ENCODE measurements around the gene EYA4.
A peak's percentile ranks its signal among the peaks of the same experiment; 100 is the strongest.
"Not testable (repeated sequence)": the region's sequence is repeated elsewhere in the genome, so short reads cannot be mapped to it uniquely, and the experiment has no call there.

Gene EYA4

GRCh38 chr6:133551847-133552341 lies 310.7 kb downstream of the EYA4 start:
- H3K4me3 ChIP-seq (ENCODE audit: low read depth, low read length): no peak overlapping the region
- TF ChIP-seq, protein P1, sequence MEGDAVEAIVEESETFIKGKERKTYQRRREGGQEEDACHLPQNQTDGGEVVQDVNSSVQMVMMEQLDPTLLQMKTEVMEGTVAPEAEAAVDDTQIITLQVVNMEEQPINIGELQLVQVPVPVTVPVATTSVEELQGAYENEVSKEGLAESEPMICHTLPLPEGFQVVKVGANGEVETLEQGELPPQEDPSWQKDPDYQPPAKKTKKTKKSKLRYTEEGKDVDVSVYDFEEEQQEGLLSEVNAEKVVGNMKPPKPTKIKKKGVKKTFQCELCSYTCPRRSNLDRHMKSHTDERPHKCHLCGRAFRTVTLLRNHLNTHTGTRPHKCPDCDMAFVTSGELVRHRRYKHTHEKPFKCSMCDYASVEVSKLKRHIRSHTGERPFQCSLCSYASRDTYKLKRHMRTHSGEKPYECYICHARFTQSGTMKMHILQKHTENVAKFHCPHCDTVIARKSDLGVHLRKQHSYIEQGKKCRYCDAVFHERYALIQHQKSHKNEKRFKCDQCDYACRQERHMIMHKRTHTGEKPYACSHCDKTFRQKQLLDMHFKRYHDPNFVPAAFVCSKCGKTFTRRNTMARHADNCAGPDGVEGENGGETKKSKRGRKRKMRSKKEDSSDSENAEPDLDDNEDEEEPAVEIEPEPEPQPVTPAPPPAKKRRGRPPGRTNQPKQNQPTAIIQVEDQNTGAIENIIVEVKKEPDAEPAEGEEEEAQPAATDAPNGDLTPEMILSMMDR (IDR thresholded peaks at IDR 0.05; ENCODE audit: control insufficient read depth, extremely low read depth, insufficient read depth): no peak
- no peak for DNase-seq (ENCODE audit: low read depth)

DNA sequence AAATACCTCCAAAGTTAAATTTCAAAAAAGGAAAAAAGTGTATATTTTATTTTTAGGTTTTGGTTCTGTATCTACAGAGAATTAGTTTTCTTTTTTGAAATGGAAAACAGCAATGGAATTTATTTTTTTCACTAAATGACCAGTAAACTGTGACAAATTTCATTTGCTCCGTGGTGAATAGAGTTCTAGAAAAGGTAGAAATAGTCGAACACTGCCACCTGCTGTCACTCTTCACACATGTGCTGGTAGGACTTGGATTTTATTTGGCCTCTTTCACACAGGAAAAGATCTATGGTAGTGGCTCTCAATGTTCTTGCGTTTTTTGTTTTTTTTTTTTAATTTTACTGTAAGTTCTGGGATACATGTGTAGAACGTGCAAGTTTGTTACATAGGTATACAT lies 312.5 kb downstream of the EYA4 start:
- H3K4me3 ChIP-seq (ENCODE audit: low read depth, low read length): no peak overlapping the region
- DNase-seq (ENCODE audit: low read depth): peak; percentile 31
- TF ChIP-seq, protein P1 (IDR thresholded peaks at IDR 0.05; ENCODE audit: control insufficient read depth, extremely low read depth, insufficient read depth): peak; percentile 76

- H3K4me3 ChIP-seq (ENCODE audit: low read depth, low read length); DNase-seq (ENCODE audit: low read depth): not testable (repeated sequence)
Observed at GRCh38 chr6:133554121-133554520, 313.0 kb downstream of the EYA4 start.

DNA sequence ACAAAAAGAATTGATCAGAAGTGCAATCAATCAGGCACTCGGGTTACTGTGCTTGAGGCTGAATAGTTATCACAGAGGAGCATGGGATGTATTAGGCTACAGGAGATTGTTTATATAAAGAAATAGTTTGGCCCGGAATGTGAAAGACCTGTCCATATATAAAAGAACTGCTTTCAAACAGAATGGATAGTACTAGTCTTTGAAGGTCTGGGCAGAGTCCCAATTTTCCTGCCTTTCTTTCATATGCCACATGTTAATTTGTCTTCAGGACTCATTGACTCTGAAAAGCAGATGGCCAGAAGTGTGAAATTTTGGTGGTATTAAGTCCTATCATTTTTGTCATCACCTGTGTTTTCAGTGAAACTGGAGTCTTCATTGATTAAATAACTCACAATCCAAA lies 314.5 kb downstream of the EYA4 start:
- H3K4me3 ChIP-seq (ENCODE audit: low read depth, low read length): no peak overlapping the region
- TF ChIP-seq, protein P1 (IDR thresholded peaks at IDR 0.05; ENCODE audit: control insufficient read depth, extremely low read depth, insufficient read depth): no peak
- DNase-seq (ENCODE audit: low read depth): no peak

DNA sequence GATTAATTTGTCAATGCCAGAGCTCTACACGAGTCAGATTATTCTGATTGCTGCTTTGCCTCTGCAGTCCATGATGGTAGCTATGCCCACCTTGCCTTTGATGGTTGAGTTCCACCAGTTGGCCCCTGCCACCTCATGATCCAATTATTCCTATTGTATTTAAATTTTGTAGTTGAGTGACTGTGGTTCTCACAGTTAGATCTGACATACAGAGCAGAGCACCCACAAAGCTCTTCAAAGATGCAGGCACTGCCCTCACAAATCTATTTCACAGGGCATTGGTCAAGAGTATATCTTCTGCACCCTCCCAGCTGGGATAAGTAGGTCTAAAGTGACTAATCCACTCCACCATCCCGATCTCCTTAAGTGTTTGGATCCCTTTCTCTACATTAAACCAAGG lies 318.8 kb downstream of the EYA4 start:
- TF ChIP-seq, protein P1 (IDR thresholded peaks at IDR 0.05; ENCODE audit: control insufficient read depth, extremely low read depth, insufficient read depth): no peak
- no peak overlapping the region for H3K4me3 ChIP-seq (ENCODE audit: low read depth, low read length)
- DNase-seq (ENCODE audit: low read depth): no peak

- H3K4me3 ChIP-seq (ENCODE audit: low read depth, low read length): no peak overlapping the region
- TF ChIP-seq, protein P1 (IDR thresholded peaks at IDR 0.05; ENCODE audit: control insufficient read depth, extremely low read depth, insufficient read depth): no peak
- no peak for DNase-seq (ENCODE audit: low read depth)
Observed at GRCh38 chr6:133567636-133568035, 326.5 kb downstream of the EYA4 start.

GRCh38 chr6:133568970-133569889 lies 328.1 kb downstream of the EYA4 start:
- peak; percentile 7 for DNase-seq (ENCODE audit: low read depth)
- peak overlapping the region; percentile 28 for H3K4me3 ChIP-seq (ENCODE audit: low read depth, low read length)
- TF ChIP-seq, protein P1 (IDR thresholded peaks at IDR 0.05; ENCODE audit: control insufficient read depth, extremely low read depth, insufficient read depth): peak; percentile 78

Data from LNCaP clone FGC (cell line).